Measurements from ENCODE around the gene ASPN.

Gene ASPN

GRCh38 chr9:92504881-92505280 is 22.6 kb upstream of the ASPN start:
- no peak for DNase-seq (ENCODE audit: low spot score)

GRCh38 chr9:92503156-92503555 is 20.9 kb upstream of the ASPN start:
- no peak for DNase-seq (ENCODE audit: low spot score)

- no peak for DNase-seq (ENCODE audit: low spot score)
Observed at GRCh38 chr9:92501671-92502393, 19.5 kb upstream of the ASPN start.

- DNase-seq (ENCODE audit: low spot score): no peak
Observed at GRCh38 chr9:92500725-92501124, 18.4 kb upstream of the ASPN start.

DNA sequence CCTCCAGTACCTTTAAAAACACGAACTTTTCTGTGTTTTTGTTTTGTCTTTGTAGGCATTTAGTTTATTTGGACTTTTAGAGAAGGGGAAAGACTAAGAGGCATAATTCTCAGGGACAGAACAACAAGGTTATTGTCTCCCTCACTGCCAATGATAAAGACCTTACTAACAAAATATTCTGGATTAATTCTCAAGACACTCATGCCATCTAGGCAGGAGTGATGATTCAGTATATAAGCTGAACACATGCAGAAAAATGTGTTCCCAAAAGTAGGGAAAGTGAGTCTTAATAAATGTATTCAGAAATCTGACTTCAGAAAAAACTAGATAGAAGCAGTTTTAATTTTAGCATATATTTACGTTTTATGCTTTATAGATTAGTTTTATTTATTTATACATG is 17.4 kb upstream of the ASPN start:
- peak; percentile 26 for DNase-seq (ENCODE audit: low spot score)

DNA sequence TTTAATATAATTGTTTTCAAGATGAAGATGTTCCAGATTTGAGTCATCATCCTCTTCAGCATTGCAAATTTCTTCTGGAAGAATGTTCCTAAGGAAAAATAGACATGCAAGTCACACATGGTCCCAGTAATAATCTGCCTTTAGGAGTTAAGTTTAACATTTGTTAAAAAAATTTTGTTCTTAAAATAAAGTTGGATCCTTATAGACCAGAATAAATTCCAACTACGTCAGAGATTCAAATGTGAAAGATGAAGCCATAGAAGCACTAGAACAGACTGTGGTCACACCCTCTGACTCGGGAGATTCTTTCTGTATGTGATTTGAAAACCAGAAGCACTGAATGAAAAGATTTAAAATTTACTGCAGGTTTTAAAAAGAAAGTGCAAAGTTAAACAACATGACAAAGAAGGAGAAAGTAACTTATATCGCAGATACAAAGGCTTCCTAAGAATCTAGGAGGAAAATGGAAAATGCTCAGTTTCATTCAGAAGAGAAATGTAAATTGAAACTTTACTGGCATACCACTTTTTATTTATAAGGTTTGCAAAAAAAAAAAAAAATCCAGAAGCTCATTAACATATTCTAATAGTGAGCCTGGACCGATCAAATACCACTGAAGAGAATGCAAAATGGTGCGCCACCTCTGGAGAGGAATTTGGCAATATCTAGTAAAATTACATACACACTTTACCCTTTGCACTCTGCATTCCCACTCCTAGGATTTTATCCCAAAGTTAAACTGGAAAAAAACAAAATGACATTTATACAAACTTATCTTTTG is 14.3 kb upstream of the ASPN start:
- no peak for DNase-seq (ENCODE audit: low spot score)

- no peak for DNase-seq (ENCODE audit: low spot score)
Observed at GRCh38 chr9:92494856-92495255, 12.6 kb upstream of the ASPN start.

DNA sequence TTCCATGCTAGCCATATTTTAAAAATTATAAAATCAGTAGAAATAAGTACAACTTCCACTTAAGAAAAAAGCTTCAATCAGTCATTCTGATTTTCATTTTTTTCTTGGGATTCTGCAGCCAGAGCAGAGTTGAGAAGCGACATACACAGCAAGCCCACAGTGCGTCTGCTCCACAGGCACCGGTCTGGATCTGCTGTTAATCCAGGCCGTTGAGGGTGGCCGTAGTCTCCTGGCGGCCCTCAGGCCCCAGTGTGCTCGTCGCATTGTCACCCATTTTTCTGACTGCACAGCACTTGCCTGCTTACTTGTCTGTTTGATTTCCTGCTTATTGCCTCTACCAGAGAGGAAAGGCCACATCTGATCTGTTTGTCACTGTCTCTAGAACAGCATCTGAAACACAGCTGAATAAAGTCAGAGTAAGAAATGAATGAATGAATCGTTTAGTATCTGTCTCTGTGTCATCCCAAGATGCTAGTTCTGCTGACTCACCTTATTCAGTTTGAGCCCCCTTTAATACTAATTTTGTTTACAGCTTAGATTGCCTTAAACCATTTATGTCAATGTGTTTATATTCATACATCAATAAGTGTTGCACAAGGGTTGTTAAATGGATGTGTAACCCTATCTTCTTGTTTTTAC is 11.6 kb upstream of the ASPN start:
- DNase-seq (ENCODE audit: low spot score): no peak

DNA sequence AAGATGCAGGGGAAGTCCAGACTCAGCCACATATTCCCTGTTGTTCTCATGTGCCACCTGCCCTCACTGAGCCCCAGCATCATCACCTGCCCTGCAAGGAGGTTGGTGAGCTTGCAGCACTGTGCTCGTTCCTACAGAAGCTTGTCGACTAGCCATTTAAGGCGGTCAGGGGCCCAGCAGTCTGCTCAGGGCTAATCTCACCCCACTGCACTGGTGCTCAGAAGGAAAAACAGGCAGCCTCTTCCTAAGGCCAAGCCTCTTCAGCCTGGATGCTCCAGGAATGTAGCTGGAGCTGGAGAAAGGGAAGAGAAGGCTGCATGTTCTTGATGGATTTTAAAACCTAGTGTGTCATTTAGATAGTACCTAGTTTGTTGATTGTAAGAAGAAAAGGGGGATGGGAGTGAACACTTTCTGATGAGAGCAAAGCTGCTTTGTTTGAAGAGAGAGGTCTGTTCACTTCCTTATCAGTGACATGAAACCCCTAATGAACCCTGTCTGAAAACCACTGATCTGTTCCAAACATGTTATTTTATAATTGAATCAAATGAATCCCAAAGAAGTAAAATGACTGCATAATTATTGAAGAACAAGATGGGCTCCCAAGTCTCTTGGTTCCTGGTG is 10.6 kb upstream of the ASPN start:
- DNase-seq (ENCODE audit: low spot score): no peak

- DNase-seq (ENCODE audit: low spot score): no peak
Observed at GRCh38 chr9:92488681-92489550, 6.6 kb upstream of the ASPN start.

GRCh38 chr9:92486371-92486770 is 4.1 kb upstream of the ASPN start:
- no peak for DNase-seq (ENCODE audit: low spot score)

DNA sequence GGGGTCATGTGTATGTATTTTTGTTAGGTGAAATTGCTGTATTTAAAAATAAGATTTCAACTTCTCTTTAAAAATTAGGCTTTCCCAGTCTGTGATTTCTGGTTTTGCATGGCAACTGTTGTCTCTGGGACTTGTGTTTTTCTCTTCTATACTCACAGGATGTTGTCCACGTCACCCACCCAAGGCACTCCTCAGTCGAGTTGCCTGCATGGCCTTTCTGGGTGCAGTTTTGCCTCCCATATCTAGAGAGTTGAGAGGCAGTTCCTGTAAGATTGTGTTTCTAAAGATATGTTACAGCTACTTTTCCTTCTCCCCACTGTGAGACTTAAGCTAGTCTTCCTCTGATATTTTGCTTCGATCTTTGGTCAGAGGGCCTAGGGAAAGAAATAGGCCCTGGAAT is 2.3 kb upstream of the ASPN start:
- no peak for DNase-seq (ENCODE audit: low spot score)

DNA sequence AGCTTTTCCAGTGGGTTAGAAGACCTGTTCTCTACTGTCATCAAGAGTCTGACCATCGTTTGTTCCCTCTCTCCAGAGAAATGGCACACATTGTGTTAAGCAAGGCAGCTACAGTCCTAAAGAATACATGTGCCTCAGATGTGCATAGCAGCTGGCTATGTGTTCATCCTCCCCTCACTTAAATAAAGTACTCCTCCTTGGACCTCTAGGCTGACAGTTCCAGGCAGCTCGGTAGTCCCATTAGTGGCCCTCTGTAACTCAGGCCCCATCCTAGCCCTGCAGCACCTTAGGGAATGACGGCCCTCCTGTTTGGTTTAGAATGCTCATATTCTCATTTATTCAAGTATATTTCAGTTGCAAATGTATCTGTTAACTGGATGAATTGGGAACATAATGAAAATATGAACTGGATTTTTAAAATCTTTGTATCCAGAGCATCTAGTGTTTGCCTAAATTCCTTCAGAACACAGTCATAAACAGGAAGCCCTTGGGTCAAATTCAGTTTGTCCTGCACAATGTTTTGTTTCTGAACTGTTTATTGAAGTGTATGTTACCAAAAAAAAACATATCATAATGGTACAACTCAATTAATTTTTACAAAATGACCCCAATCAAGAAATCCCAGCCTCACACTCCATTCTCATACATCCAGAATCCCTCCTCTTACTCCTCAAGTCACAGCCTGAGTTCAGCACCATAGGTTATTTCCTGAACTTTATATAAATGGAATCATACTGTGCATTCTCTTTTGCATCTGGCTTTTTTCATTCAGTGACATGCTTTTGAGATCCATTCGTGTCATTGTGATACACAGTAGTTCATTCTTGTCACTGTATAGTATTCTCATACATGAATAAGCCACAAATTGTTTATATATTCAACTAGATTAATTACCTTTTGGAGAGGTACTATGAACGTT is 1.6 kb upstream of the ASPN start:
- DNase-seq (ENCODE audit: low spot score): no peak

DNA sequence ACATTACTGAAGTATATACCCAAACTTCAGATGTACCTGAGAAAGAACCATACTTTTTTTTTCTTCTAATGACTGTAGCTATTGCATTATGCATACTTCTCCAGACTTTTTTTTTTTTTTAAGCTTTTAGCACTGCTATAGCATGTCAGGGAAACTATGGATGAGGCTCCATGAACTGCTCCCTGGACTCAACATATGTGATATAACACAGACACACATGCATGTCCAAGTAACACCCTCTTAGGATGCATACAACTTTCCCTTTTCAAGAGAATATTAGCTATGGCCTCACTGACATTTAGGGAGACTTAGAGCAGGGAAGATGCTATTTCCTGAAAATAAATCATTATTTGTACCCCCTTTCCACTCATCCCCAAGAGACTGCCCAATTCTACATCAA is 499 bp upstream of the ASPN start:
- DNase-seq (ENCODE audit: low spot score): no peak

- DNase-seq (ENCODE audit: low spot score): no peak
Observed at GRCh38 chr9:92480986-92481633, 1.2 kb downstream of the ASPN start.

DNA sequence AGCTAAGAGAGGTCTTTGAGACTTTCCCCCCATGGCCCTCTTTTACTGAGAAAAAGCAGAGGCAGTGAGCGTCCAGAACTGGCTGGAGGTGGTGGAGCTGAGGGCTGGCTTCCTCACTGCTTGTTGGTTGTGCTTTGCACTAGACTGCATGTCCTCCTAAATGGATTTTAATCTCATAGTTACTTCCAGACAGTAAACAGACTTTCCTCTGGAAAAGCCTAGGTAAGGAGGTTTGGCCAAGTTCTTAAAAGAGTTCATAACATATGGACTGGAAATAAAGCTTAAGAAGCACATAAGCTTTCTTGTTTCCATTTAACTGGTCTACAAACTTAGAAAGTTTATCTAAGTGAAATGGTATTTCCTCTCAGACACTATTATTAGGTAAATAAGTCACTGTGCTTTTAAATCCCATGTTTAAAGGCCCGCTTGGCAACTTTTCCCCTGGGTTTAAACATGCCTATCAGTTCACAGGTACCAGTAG is 2.0 kb downstream of the ASPN start:
- DNase-seq (ENCODE audit: low spot score): no peak

GRCh38 chr9:92479346-92479745 is 3.0 kb downstream of the ASPN start:
- DNase-seq (ENCODE audit: low spot score): no peak

DNA sequence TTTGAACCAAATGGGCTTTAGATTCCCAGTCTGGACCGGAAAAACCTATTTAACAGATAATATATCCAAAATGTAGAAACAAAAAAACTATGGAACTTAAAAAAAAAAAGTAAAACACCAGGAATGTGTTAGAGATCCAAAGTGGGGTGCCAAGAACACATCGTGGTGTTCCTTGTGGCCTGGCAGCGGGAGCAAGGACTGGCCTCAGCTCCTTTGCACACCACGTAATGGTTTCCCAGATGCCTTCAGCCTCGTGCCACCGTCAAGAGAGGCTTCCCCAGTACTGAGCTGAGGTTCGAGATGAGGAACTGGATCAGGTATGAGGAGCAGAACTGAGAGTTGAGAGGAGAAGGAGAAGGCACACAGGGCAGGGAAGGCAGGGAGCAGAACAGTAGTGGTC is 3.5 kb downstream of the ASPN start:
- DNase-seq (ENCODE audit: low spot score): no peak

DNA sequence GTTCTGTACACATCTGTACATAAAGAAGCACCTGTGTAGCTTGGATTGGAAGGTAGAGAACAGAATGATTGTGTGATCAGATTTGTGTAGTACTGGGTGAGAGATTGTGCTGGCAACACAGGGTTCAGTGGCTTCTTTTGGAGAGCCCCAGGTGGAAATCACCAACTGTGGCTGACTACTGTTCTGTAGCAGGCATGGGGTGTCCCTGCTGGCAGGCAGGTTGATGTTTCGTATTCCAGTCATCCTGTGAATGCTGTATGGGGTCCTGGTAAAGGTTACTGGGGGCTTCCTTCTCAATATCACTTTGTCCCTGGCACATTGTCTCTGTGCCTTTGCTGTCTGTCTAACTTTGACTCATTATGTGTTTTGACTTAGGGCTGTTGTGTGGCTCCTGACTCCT is 5.3 kb downstream of the ASPN start:
- no peak for DNase-seq (ENCODE audit: low spot score)

DNA sequence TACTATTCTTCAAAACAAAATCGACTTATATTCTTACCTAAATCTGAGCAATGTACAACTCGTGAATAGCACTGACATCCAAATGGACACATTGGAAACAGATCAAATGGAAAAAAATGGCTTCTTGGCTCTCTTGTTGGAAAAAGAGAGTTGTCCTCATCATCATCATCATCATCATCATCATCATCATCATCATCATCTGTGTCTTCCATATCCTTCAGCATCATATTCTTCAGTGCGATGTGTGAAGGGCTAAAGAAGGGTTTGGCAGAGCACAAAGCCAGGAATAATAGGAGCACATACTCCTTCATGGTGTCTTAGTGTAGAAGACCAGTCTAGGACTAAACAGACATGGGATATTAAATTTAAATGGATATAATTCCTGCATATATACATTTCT is 7.7 kb downstream of the ASPN start:
- no peak for DNase-seq (ENCODE audit: low spot score)

Measured in pons (tissue), 1 donor.